Psoas muscle (tissue), 8 donors: Measurements from ENCODE around the gene TPD52L2. TPM values are rescaled to one million over a fixed set of nuclear protein-coding genes. Genes with fewer than 3 reads are reported as not detected.

Experiments used
- ATAC-seq, 4 donors: fragments of 200-7000 bp; cut with Tn5 transposase; one replicate each; pipeline ENCODE4 v1.9.1; 2020; ENCODE audit warnings: moderate library complexity in 3 of 4, mild to moderate bottlenecking in 2 of 4
- DNase-seq, 2 donors: peaks; one replicate each; pipeline ENCODE4 v3.0.0-alpha.2; 2020
- H3K27ac ChIP-seq: fragments of 200-600 bp; one replicate; pipeline ENCODE4 v1.8.0; 2022
- H3K27me3 ChIP-seq, 3 donors: fragments of 200-600 bp in 1 of 3; one replicate each; pipeline versions ENCODE4 v1.6.1 to v1.8.0; 2013 to 2022; ENCODE audit warnings: low read length in 2 of 3, mild to moderate bottlenecking in 2 of 3, moderate library complexity in 1 of 3; ENCODE audit not compliant: insufficient read depth in 3 of 3
- H3K36me3 ChIP-seq, 2 donors: fragments of 200-600 bp in 1 of 2; one replicate each; pipeline versions ENCODE4 v1.6.1 to v1.8.0; 2013 to 2022; ENCODE audit warnings: low read depth in 1 of 2, mild to moderate bottlenecking in 1 of 2, moderate library complexity in 1 of 2; ENCODE audit not compliant: insufficient read depth in 1 of 2
- H3K4me1 ChIP-seq: fragments of 200-600 bp; one replicate; pipeline ENCODE4 v1.8.0; 2022
- H3K4me3 ChIP-seq: fragments of 200-600 bp; one replicate; pipeline ENCODE4 v1.8.0; 2022; ENCODE audit warnings: mild to moderate bottlenecking
- H3K9me3 ChIP-seq: fragments of 200-600 bp; one replicate; pipeline ENCODE4 v1.8.0; 2022
- WGBS, 3 donors: extraction: QIAGEN DNeasy Blood & Tissue Kit; methylation state at CpG; one replicate each; pipeline versions ENCODE4 v1.1.6 to v1.1.7; 2013; 5-methylcytosine and 5-hydroxymethylcytosine counted together
- intact Hi-C, 2 donors: fragments of 100-400 bp; cut with DNase I; formaldehyde crosslinking; loops; one replicate each; pipeline versions ENCODE4 v1.11.0 to v1.14.2; 2022
- polyA plus RNA-seq, 3 donors: library from polyadenylated mRNA; stranded (reverse); fragments of 200-250 nt; gene quantifications; one replicate each; pipeline ENCODE4 v1.2.3, GENCODE V29; 2013
- total RNA-seq, 4 donors: library from RNA; stranded (reverse); fragmentation: NEBNext Ultra II Directional in 2 of 4; extraction: Animal tissue kit (Norgen Biotek cat#: 25700) in 2 of 4; gene quantifications; one replicate each; pipeline versions ENCODE4 v1.2.1 to v1.2.4, GENCODE V29; 2021 to 2023
- TF ChIP-seq, protein P1 (sequence below): fragments of 200-600 bp; IDR thresholded peaks from one replicate; pipeline ENCODE4 v1.8.0; 2022; ENCODE audit warnings: antibody characterized with exemption
- donor health status: healthy with polysubstance abuse.
- donor health status: DM: no; HTN: no; CAD: no; lungs with moderate emphysema.
- donor health status: Bipolar disorder and iron deficiency.
- donor health status: healthy.
- donor health status: DM: yes; HTN: yes; CAD: no.
- donor health status: DM: no; HTN: no; CAD: no.
- donor health status: DM: no; HTN: no; CAD: no.
- donor health status: DM: yes; HTN: yes; CAD: no.

TPD52L2 gene
- total and polyA plus RNA-seq, 7 donors = 40.7 to 152 (median 55.8) TPM

DNA sequence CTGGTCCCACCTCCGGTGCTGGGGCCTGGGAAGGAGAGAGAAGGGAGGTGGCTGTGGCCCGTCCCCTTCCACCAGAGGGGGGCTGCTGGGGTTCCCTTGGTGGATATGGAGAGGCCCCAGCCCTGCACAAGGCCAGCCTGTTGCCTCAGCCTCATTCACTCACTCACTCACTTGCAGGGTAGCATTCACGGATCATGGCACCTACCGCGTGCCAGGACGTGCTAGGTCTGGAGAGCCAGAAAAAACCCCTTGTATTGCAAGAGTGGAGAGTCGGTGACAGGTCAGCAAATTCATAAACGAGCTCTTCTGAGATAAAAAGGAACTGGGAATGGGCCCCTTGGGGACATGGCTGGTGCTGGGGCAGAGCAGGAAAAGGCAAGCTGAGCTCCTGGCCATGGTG, 27.6 kb upstream of the TPD52L2 start:
- intact Hi-C loops = no loop called here
- peaks cover 6% of the 10 kb centered on the region for H3K4me1 ChIP-seq
- H3K27ac ChIP-seq = no peak overlapping the region
- no peak overlapping the region for H3K4me3 ChIP-seq
- H3K9me3 ChIP-seq = no peaks in the 10 kb centered on the region
- peaks cover 0 to 6% (median 0%) of the 10 kb centered on the region in 3 donors for H3K27me3 ChIP-seq
- H3K36me3 ChIP-seq = no peaks in the 10 kb centered on the region
- ATAC-seq = no peak
- no peak for DNase-seq
- TF ChIP-seq, protein P1, sequence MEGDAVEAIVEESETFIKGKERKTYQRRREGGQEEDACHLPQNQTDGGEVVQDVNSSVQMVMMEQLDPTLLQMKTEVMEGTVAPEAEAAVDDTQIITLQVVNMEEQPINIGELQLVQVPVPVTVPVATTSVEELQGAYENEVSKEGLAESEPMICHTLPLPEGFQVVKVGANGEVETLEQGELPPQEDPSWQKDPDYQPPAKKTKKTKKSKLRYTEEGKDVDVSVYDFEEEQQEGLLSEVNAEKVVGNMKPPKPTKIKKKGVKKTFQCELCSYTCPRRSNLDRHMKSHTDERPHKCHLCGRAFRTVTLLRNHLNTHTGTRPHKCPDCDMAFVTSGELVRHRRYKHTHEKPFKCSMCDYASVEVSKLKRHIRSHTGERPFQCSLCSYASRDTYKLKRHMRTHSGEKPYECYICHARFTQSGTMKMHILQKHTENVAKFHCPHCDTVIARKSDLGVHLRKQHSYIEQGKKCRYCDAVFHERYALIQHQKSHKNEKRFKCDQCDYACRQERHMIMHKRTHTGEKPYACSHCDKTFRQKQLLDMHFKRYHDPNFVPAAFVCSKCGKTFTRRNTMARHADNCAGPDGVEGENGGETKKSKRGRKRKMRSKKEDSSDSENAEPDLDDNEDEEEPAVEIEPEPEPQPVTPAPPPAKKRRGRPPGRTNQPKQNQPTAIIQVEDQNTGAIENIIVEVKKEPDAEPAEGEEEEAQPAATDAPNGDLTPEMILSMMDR = no peak
- WGBS, 3 donors = 61 to 64% (median 61%) methylated on average over 8 of the region's 8 CpGs

DNA sequence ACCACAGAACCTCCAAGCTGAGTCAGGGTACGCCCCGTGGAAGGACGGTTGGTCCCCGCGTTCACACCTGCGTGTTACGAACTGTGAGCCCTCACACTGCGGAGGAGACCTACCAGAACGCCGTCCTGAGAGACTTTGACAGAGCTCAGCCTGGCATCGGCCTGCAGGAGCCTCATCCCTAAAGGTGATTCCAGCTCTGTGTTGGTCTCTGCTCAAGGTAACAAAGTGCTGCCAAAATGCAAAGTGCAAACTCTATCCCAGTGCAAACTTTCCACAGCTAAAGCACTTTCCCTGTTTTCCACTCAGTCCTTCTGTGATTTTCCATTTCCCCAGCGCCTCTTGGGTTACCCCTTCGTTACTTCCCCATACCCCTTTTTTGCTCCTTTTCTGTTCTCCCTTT, 25.4 kb upstream of the TPD52L2 start:
- WGBS, 3 donors = 81 to 87% (median 82%) methylated on average over 13 of the region's 13 CpGs
- DNase-seq (no peak), ATAC-seq (no peak)
- H3K4me3 ChIP-seq = no peak overlapping the region
- H3K27me3 ChIP-seq = no peaks in the 10 kb centered on the region
- TF ChIP-seq, protein P1 = no peak
- no peak overlapping the region for H3K27ac ChIP-seq
- intact Hi-C loops = no loop called here
- H3K4me1 ChIP-seq = peaks cover 1% of the 10 kb centered on the region
- H3K9me3 ChIP-seq = no peaks in the 10 kb centered on the region
- no peaks in the 10 kb centered on the region for H3K36me3 ChIP-seq

DNA sequence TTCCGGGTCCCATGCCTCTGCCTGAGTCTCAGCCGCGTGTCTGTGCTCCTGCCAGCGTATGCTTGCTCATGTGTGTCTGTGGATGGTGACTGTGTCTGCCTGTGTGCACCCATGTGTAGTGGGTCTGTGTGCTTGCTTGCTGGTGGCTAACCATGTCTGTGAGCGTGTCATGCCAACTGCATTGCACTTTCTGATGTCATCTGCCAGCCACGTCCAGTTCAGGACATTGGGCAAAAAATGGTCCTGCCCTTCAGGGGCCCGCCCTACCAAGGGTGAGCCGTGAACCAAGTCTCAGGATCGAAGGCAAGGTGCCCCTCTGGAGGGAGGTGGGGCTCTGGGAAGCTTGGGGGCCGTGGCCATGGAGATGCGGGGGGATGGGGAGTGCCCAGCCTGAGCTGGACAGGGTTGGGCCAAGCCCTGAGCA, 24.7 kb upstream of the TPD52L2 start:
- no peak overlapping the region for H3K4me3 ChIP-seq
- no peak overlapping the region for H3K27ac ChIP-seq
- H3K9me3 ChIP-seq = no peaks in the 10 kb centered on the region
- intact Hi-C loops = no loop called here
- ATAC-seq (no peak), DNase-seq (no peak)
- TF ChIP-seq, protein P1 = no peak
- 75 to 81% (median 78%) methylated on average over 11 of the region's 11 CpGs for WGBS, 3 donors
- no peaks in the 10 kb centered on the region for H3K27me3 ChIP-seq
- no peaks in the 10 kb centered on the region for H3K4me1 ChIP-seq
- no peaks in the 10 kb centered on the region for H3K36me3 ChIP-seq

DNA sequence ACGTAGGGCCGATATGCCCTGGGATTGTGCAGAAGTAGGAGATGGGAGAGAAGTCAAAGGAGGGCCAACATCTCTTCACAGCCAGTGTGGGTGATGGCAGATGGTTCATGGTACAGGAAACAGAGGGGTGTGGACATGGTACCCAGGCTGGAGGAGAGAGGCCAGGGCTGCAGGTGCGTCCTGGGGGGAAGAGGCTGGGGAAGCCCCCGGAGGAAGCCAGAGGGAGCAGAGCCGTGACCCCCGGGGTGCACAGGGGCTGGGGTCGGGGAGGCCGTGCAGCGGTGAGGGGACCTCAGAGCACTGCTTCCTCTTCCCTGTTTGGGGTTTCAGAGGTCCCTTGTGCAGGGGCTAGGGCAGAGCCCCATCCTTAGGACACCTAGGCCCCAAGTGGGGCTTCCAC, 22.8 kb upstream of the TPD52L2 start:
- no peak overlapping the region for H3K27ac ChIP-seq
- no peaks in the 10 kb centered on the region for H3K9me3 ChIP-seq
- no peak overlapping the region for H3K4me3 ChIP-seq
- intact Hi-C loops = no loop called here
- ATAC-seq (no peak), DNase-seq (no peak)
- no peaks in the 10 kb centered on the region for H3K36me3 ChIP-seq
- H3K4me1 ChIP-seq = peaks cover 9% of the 10 kb centered on the region
- peaks cover 0 to 6% (median 0%) of the 10 kb centered on the region in 3 donors for H3K27me3 ChIP-seq
- WGBS, 3 donors = 77 to 82% (median 78%) methylated on average over 9 of the region's 9 CpGs
- TF ChIP-seq, protein P1 = no peak

DNA sequence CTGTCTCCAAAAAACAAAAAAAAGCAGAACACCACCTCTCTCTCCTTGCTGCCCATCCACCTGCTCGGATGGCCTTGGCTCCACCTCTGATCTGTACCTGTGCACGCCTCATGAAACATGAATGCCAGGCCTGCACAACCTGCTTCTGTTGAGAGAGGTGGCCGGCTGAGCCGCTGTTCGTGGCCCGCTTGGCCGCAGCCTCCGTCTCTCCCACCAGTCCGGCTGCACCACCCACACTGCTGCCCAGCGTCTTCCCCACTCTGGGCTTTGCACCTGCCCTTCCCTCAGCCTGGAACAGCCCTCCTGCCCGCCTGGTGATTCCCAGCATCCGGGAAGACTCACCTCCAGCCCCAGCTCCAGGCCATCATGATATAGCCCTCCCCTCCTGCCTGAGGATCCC, 21.8 kb upstream of the TPD52L2 start:
- WGBS, 3 donors = 89 to 91% (median 90%) methylated on average over 11 to 12 of the region's 12 CpGs
- H3K36me3 ChIP-seq = no peaks in the 10 kb centered on the region
- peaks cover 0 to 6% (median 0%) of the 10 kb centered on the region in 3 donors for H3K27me3 ChIP-seq
- DNase-seq (no peak), ATAC-seq (no peak)
- H3K4me3 ChIP-seq = no peak overlapping the region
- intact Hi-C loops = no loop called here
- peaks cover 9% of the 10 kb centered on the region for H3K4me1 ChIP-seq
- H3K9me3 ChIP-seq = no peaks in the 10 kb centered on the region
- TF ChIP-seq, protein P1 = no peak
- H3K27ac ChIP-seq = no peak overlapping the region
